Panc1 (cell line): ENCODE measurements around the gene LGI4. TPM values are rescaled to one million over a fixed set of nuclear protein-coding genes. Genes with fewer than 3 reads are reported as not detected.

ENCODE experiments used
- ATAC-seq: fragments of 200-7000 bp; cut with Tn5 transposase; 2 replicates; pipeline ENCODE4 v1.9.1; 2020; ENCODE audit warnings: mild to moderate bottlenecking, moderate library complexity
- BruUV-seq: library from RNA; stranded (reverse); fragments of 400-500 nt; replicated peaks from 2 replicates; lab custom pipeline; 2021; lab: Mats Ljungman, UMichigan
- CTCF ChIA-PET: fragments of 300-600 bp; sonication (Branson Sonifier 250); formaldehyde crosslinking; loops from one replicate; lab custom pipeline; 2022; ENCODE audit warnings: antibody characterized with exemption; lab: Charles Lee
- POLR2A ChIA-PET: fragments of 300-600 bp; sonication (Branson Sonifier 250); formaldehyde crosslinking; loops from one replicate; lab custom pipeline; 2022; ENCODE audit warnings: antibody characterized with exemption; lab: Charles Lee
- DNase-seq: peaks from one replicate; pipeline ENCODE4 v3.0.0-alpha.2; 2010; ENCODE audit warnings: low read depth, low spot score
- H3K27ac ChIP-seq: 2 replicates; pipeline ENCODE4 v1.5.1; 2011; ENCODE audit warnings: mild to moderate bottlenecking, low read length, inconsistent platforms
- H3K27me3 ChIP-seq: fragments of 200-500 bp; sonication (Bioruptor generic); 2 replicates; pipeline ENCODE4 v1.6.0; 2014; ENCODE audit warnings: low read length, inconsistent platforms; ENCODE audit not compliant: control insufficient read depth, insufficient read depth
- H3K36me3 ChIP-seq: fragments of 200-500 bp; sonication (Bioruptor generic); 2 replicates; pipeline ENCODE4 v1.5.1; 2014; ENCODE audit warnings: inconsistent platforms, mild to moderate bottlenecking, low read length, moderate library complexity; ENCODE audit not compliant: control insufficient read depth, insufficient read depth
- H3K4me1 ChIP-seq: 2 replicates; pipeline ENCODE4 v1.5.1; 2011; ENCODE audit warnings: inconsistent platforms, mild to moderate bottlenecking, low read length, moderate library complexity; ENCODE audit not compliant: control insufficient read depth, insufficient read depth
- H3K4me3 ChIP-seq, 2 experiments: 2 replicates each; pipeline ENCODE4 v1.5.1; 2011 to 2012; ENCODE audit warnings: low read depth in 2 of 2, low read length in 2 of 2, mild to moderate bottlenecking in 2 of 2, inconsistent platforms in 1 of 2, moderate library complexity in 1 of 2
- H3K9me3 ChIP-seq: fragments of 200-500 bp; sonication (Bioruptor generic); 2 replicates; pipeline ENCODE4 v1.5.1; 2014; ENCODE audit warnings: low read depth, mild to moderate bottlenecking, inconsistent platforms, low read length, moderate library complexity; ENCODE audit not compliant: control insufficient read depth, insufficient read depth
- CTCF ChIP-seq: fragments of 450-650 bp; IDR thresholded peaks from 2 replicates; pipeline ENCODE4 v1.5.1; 2017; ENCODE audit warnings: mild to moderate bottlenecking
- POLR2AphosphoS5 ChIP-seq: IDR thresholded peaks from 2 replicates; pipeline ENCODE4 v1.6.1; 2012; ENCODE audit warnings: mild to moderate bottlenecking, low read depth, low read length, moderate library complexity
- REST ChIP-seq, 2 experiments: IDR thresholded peaks; 2 replicates each; pipeline ENCODE4 v1.6.1; 2011 to 2012; ENCODE audit warnings: low read depth in 2 of 2, control low read depth in 1 of 2, low read length in 1 of 2, mild to moderate bottlenecking in 1 of 2, moderate library complexity in 1 of 2; ENCODE audit not compliant: insufficient read depth in 1 of 2
- SIN3A ChIP-seq: IDR thresholded peaks from 2 replicates; pipeline ENCODE4 v1.6.1; 2012; ENCODE audit warnings: low read depth, mild to moderate bottlenecking, low read length, moderate library complexity, borderline replicate concordance; ENCODE audit not compliant: insufficient read depth
- TCF7L2 ChIP-seq: IDR thresholded peaks from 2 replicates; pipeline ENCODE4 v1.6.1; 2011; ENCODE audit warnings: mild to moderate bottlenecking, low read depth, low read length, inconsistent platforms
- in situ Hi-C: cut with HindIII; loops from 2 replicates; pipeline ENCODE4 v1.10.0; 2016; ENCODE audit warnings: low sequenced_read_pairs, low pct_unique_long_range_greater_than_20kb
- intact Hi-C: fragments of 100-400 bp; cut with micrococcal nuclease; formaldehyde crosslinking; loops from one replicate; pipeline ENCODE4 v1.10.0; 2022; ENCODE audit not compliant: unreplicated experiment
- total RNA-seq: library from RNA; stranded (reverse); gene quantifications from one replicate; pipeline ENCODE4 v1.2.1, GENCODE V29; 2021; ENCODE audit not compliant: unreplicated experiment

The LGI4 gene
- total RNA-seq, 1 experiment from 2014 or later, result 0.18 TPM

GRCh38 chr19:35181387-35181786 lies 46.5 kb upstream of the LGI4 start:
- ChIA-PET CTCF (no interaction called here), POLR2A (no interaction called here)
- intact Hi-C loops, result no loop called here
- TF ChIP-seq POLR2AphosphoS5 (no peak), REST (IDR thresholded peaks at IDR 0.05; ENCODE audit: insufficient read depth in 1 of 2, low read depth in 2 of 2, low read length in 1 of 2) (no peak), TCF7L2 (no peak), SIN3A (no peak), CTCF (no peak)
- no TSS peak for BruUV-seq
- Histone ChIP-seq H3K36me3 (no peaks in the 10 kb centered on the region), H3K4me3 (no peak overlapping the region), H3K27ac (no peak overlapping the region), H3K9me3 (no peaks in the 10 kb centered on the region), H3K27me3 (0 out of 2 replicates have a peak, but pooled peaks cover 2% of the 10 kb centered on the region), H3K4me1 (no peaks in the 10 kb centered on the region)
- in situ Hi-C loops, result no loop called here
- no peak for DNase-seq
- ATAC-seq, result no peak

- TF ChIP-seq SIN3A, result no peak
- no peak for TF ChIP-seq TCF7L2
- no peak for TF ChIP-seq CTCF
- TF ChIP-seq REST (IDR thresholded peaks at IDR 0.05; ENCODE audit: insufficient read depth in 1 of 2, low read depth in 2 of 2, low read length in 1 of 2), result no peak
- no peak for TF ChIP-seq POLR2AphosphoS5
- Histone ChIP-seq H3K4me1 (no peaks in the 10 kb centered on the region), H3K27me3 (0 out of 2 replicates have a peak, but pooled peaks cover 2% of the 10 kb centered on the region), H3K9me3 (no peaks in the 10 kb centered on the region), H3K4me3 (no peak overlapping the region), H3K36me3 (no peaks in the 10 kb centered on the region), H3K27ac (no peak overlapping the region)
- no TSS peak for BruUV-seq
- in situ Hi-C loops (no loop called here), intact Hi-C loops (no loop called here)
- ChIA-PET POLR2A (interaction anchor here (0.9 kb wide), 1 partner anchor 26 kb away, joined by 4 read pairs; no protein-coding TSS in a partner anchor), CTCF (no interaction called here)
- ATAC-seq, result no peak
- DNase-seq, result no peak
Observed at GRCh38 chr19:35179830-35180229, 45.0 kb upstream of the LGI4 start.
